HepG2 (cell line): Measurements from ENCODE around the gene APPBP2. TPM values are rescaled to one million over a fixed set of nuclear protein-coding genes. Genes with fewer than 3 reads are reported as not detected.
A peak's percentile ranks its signal among the peaks of the same experiment; 100 is the strongest.

ENCODE experiments used
- AHDC1 ChIP-seq: sonication (generic); formaldehyde crosslinking; IDR thresholded peaks from 2 replicates; pipeline ENCODE4 v1.5.1; 2020; ENCODE audit warnings: mild to moderate bottlenecking, missing genetic modification reagents, borderline replicate concordance
- CCDC6 ChIP-seq: sonication (generic); formaldehyde crosslinking; IDR thresholded peaks from 2 replicates; pipeline ENCODE4 v1.8.1; 2022; ENCODE audit warnings: mild to moderate bottlenecking, missing genetic modification reagents, moderate library complexity
- HNF1B ChIP-seq: sonication (generic); formaldehyde crosslinking; IDR thresholded peaks from 2 replicates; pipeline ENCODE4 v1.5.1; 2020; ENCODE audit warnings: mild to moderate bottlenecking, moderate library complexity, missing genetic modification reagents
- MIER2 ChIP-seq: IDR thresholded peaks from 2 replicates; pipeline ENCODE4 v1.6.1; 2016; ENCODE audit warnings: missing biosample characterization, missing genetic modification reagents
- MIER3 ChIP-seq: IDR thresholded peaks from 2 replicates; pipeline ENCODE4 v1.6.1; 2016; ENCODE audit warnings: missing compliant biosample characterization, borderline replicate concordance
- RELA ChIP-seq: sonication (generic); formaldehyde crosslinking; IDR thresholded peaks from 2 replicates; pipeline ENCODE4 v1.4.0; 2020; ENCODE audit warnings: missing genetic modification reagents
- SAP130 ChIP-seq: IDR thresholded peaks from 2 replicates; pipeline ENCODE4 v1.6.1; 2016; ENCODE audit warnings: low read depth
- TCF7 ChIP-seq: sonication (generic); IDR thresholded peaks from 2 replicates; pipeline ENCODE4 v1.6.1; 2016; ENCODE audit warnings: antibody characterized with exemption, low read depth
- TCF7L2 ChIP-seq: IDR thresholded peaks from 2 replicates; pipeline ENCODE4 v1.6.1; 2011; ENCODE audit warnings: mild to moderate bottlenecking, low read depth, low read length, moderate library complexity
- TGIF2 ChIP-seq: IDR thresholded peaks from 2 replicates; pipeline ENCODE4 v1.6.1; 2016; ENCODE audit warnings: control low read depth, missing compliant biosample characterization
- ZFP90 ChIP-seq: sonication (generic); formaldehyde crosslinking; IDR thresholded peaks from 2 replicates; pipeline ENCODE4 v1.8.0; 2022; ENCODE audit warnings: missing genetic modification reagents, mild to moderate bottlenecking, inconsistent platforms, borderline replicate concordance
- ZNF354B ChIP-seq: sonication (generic); formaldehyde crosslinking; IDR thresholded peaks from 2 replicates; pipeline ENCODE4 v1.8.0; 2022; ENCODE audit warnings: mild to moderate bottlenecking, missing genetic modification reagents
- polyA plus RNA-seq, 8 experiments: library from polyadenylated mRNA; depleted of rRNA in 3 of 8; stranded (reverse) in 7 of 8; unstranded in 1 of 8; fragments of >200 nt; fragmentation: Illumina TruSeq in 4 of 8; extraction: Trizol in 4 of 8; gene quantifications; 2 replicates each; pipeline versions ENCODE4 v1.2.1 to v1.2.3, GENCODE V29; 2011 to 2016; ENCODE audit warnings: low read depth in 4 of 8, missing spikeins in 1 of 8, mixed read lengths in 1 of 8; ENCODE audit not compliant: insufficient read depth in 1 of 8
- total RNA-seq, 5 experiments: library from RNA; depleted of rRNA; stranded (reverse); fragments of >200 nt; fragmentation: Illumina TruSeq; extraction: Trizol; gene quantifications; 2 replicates each; pipeline ENCODE4 v1.2.3, GENCODE V29; 2016; ENCODE audit warnings: low read depth in 1 of 5
- TF ChIP-seq, protein P1 (sequence below): sonication (generic); formaldehyde crosslinking; IDR thresholded peaks from 2 replicates; pipeline ENCODE4 v1.4.0; 2020; ENCODE audit warnings: missing genetic modification reagents
- TF ChIP-seq, protein P2 (sequence below): sonication (generic); formaldehyde crosslinking; IDR thresholded peaks from 2 replicates; pipeline ENCODE4 v1.4.0; 2020; ENCODE audit warnings: missing genetic modification reagents

Gene APPBP2
- total and polyA plus RNA-seq, 2 of the 13 experiments (the other 11 are each of a cell fraction or from before 2014, with no cell fraction given): 17.5 to 45.8 TPM

DNA sequence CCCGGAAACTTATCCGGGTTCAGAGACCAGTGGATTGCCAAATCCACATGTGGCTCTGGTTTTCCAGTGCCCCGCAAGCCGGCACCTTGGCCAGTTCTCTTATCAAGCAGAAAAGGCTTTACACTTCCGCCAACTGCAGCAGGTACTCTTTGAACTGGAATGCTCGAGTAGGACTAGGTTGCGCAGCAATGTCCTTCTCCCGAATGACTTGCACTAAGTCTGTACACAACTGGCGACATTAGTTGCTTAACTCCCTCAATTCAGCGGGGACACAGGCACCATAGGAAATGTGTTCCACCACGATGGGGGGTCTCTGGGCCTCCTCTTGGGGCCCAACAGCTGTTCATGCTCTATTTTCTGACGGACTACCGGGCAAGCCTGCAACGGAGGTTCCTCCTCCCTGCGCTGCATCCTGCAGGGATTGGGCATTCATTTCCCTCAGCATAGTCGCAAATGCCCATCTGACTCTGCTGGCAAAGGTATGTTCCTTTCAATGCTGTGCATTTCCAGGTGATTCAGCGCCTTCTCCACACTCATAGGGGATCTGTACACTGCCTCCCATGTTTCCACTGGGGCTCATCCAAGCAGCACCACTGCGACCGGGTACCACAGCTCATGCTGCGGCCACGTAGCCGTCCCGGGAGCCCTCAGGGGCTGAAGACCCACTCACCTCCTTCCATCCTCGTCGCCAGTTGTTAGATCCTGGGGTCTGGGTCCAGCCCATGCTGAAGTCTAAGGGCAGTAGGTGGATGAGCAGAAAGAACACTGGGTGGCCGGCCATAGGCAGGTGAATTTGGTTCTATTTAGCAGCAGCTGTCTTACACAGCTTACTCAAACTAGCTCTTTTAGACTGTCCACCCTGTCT is 34.2 kb upstream of the APPBP2 start (continued):
- TF ChIP-seq, protein P1, sequence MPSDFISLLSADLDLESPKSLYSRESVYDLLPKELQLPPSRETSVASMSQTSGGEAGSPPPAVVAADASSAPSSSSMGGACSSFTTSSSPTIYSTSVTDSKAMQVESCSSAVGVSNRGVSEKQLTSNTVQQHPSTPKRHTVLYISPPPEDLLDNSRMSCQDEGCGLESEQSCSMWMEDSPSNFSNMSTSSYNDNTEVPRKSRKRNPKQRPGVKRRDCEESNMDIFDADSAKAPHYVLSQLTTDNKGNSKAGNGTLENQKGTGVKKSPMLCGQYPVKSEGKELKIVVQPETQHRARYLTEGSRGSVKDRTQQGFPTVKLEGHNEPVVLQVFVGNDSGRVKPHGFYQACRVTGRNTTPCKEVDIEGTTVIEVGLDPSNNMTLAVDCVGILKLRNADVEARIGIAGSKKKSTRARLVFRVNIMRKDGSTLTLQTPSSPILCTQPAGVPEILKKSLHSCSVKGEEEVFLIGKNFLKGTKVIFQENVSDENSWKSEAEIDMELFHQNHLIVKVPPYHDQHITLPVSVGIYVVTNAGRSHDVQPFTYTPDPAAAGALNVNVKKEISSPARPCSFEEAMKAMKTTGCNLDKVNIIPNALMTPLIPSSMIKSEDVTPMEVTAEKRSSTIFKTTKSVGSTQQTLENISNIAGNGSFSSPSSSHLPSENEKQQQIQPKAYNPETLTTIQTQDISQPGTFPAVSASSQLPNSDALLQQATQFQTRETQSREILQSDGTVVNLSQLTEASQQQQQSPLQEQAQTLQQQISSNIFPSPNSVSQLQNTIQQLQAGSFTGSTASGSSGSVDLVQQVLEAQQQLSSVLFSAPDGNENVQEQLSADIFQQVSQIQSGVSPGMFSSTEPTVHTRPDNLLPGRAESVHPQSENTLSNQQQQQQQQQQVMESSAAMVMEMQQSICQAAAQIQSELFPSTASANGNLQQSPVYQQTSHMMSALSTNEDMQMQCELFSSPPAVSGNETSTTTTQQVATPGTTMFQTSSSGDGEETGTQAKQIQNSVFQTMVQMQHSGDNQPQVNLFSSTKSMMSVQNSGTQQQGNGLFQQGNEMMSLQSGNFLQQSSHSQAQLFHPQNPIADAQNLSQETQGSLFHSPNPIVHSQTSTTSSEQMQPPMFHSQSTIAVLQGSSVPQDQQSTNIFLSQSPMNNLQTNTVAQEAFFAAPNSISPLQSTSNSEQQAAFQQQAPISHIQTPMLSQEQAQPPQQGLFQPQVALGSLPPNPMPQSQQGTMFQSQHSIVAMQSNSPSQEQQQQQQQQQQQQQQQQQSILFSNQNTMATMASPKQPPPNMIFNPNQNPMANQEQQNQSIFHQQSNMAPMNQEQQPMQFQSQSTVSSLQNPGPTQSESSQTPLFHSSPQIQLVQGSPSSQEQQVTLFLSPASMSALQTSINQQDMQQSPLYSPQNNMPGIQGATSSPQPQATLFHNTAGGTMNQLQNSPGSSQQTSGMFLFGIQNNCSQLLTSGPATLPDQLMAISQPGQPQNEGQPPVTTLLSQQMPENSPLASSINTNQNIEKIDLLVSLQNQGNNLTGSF: peak; percentile 67; the same call in 1 of the 2 replicates
- peak; percentile 81 for TF ChIP-seq HNF1B (CRISPR knock-in tag)
- no peak for TF ChIP-seq TCF7L2
- TF ChIP-seq SAP130 (CRISPR knock-in tag): peak; percentile 92
- no peak for TF ChIP-seq ZFP90 (CRISPR knock-in tag)
- TF ChIP-seq CCDC6 (CRISPR knock-in tag): peak; percentile 16; the same call in 1 of the 2 replicates
- TF ChIP-seq, protein P2, sequence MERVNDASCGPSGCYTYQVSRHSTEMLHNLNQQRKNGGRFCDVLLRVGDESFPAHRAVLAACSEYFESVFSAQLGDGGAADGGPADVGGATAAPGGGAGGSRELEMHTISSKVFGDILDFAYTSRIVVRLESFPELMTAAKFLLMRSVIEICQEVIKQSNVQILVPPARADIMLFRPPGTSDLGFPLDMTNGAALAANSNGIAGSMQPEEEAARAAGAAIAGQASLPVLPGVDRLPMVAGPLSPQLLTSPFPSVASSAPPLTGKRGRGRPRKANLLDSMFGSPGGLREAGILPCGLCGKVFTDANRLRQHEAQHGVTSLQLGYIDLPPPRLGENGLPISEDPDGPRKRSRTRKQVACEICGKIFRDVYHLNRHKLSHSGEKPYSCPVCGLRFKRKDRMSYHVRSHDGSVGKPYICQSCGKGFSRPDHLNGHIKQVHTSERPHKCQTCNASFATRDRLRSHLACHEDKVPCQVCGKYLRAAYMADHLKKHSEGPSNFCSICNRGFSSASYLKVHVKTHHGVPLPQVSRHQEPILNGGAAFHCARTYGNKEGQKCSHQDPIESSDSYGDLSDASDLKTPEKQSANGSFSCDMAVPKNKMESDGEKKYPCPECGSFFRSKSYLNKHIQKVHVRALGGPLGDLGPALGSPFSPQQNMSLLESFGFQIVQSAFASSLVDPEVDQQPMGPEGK (CRISPR knock-in tag): peak; percentile 62
- TF ChIP-seq TCF7: peak; percentile 75
- TF ChIP-seq RELA (CRISPR knock-in tag): 0 out of 2 replicates have a peak, but pooled peaks have one; percentile 19
- no peak for TF ChIP-seq TGIF2 (CRISPR knock-in tag)
- TF ChIP-seq ZNF354B: no peak
- TF ChIP-seq MIER3: peak; percentile 62; the same call in 1 of the 2 replicates
- peak; percentile 67; the same call in 1 of the 2 replicates for TF ChIP-seq AHDC1
- TF ChIP-seq MIER2 (CRISPR knock-in tag): peak; percentile 92
